Cardiac fibroblast (primary cell): ENCODE results near the gene TVP23B.
A peak's percentile ranks its signal among the peaks of the same experiment; 100 is the strongest.
"Not testable (repeated sequence)": the region's sequence is repeated elsewhere in the genome, so short reads cannot be mapped to it uniquely, and the experiment has no call there.

Source experiments
- DNase-seq, 2 donors: peaks; one replicate each; pipeline versions ENCODE4 v3.0.0 to v3.0.0-alpha.2; 2010; ENCODE audit warnings: low read depth in 2 of 2
- H3K4me3 ChIP-seq, 2 donors: replicated peaks in 1 of 2; 1 replicate in 1 of 2; 2 replicates in 1 of 2; pipeline ENCODE4 v1.5.1; 2011; ENCODE audit warnings: low read depth in 2 of 2, low read length in 2 of 2, mild to moderate bottlenecking in 2 of 2, moderate library complexity in 1 of 2

Gene TVP23B

DNA sequence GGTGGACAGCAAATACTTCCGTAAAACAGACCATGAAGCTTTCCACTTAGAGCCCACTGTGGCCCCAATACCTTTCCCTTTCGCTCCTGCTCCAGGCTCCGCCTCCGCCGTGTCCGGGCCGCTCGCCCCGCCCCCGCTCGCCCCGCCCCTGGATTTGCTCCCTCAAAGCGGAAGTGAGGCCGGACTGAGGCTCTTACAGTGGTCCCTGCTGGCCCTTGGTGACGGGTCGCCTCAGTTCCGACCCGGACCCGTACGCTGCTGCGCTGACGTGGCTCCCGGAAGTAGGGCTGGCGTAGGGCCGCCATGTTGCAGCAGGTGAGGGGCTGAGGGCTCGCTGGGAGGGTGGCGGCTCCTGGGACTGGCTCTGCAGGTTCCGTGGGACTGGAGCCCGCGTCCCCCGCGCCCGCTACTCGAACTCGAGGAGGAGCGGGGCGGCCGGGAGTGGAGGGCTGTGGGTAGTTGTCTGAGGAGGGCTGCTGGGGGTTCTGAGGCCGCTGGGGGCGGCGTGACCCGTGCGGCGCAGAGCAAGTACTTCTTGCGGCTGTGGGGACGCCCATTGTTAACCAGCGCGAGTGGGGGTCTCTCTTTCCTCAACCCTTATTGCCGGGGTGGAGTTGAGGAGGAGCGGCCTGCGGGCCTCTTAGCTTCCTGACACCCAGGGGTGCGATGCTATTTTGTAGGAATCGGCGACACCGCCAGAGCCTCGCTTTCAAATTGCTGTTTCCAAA, at the start of gene TVP23B:
TSS of gene TVP23B (plus strand) at position 193 of the 728 bp plus-strand sequence. CDS start at position 304, 111 bp downstream.
- peak; percentile 94 to 95 for DNase-seq
- H3K4me3 ChIP-seq = peak within 1 kb of the TSS; percentile 60

DNA sequence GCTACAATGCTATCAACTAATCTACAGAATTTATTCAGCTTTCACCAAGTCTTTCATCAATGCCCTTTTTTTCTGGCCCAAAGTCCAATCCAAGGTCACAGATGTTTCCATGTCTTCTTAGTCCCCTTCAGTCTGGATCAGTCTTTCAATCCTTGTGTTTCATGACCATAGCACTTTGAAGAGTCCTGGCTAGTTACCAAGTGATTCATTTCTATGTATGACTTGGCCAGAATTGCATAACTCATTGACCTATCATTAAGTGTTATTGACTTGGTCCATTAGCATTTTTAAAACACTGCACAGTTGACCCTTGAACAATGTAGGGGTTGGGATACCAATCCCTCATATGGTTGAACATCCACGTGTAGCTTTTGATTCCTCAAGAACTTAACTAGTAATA, 48.5 kb upstream of the TVP23B start:
- peak in 1 of 2 donors; percentile 24 for DNase-seq
- not testable (repeated sequence) for H3K4me3 ChIP-seq

- DNase-seq = peak; percentile 19 to 76
These were observed 47.6 kb upstream of the TVP23B start for GRCh38 chr17:18733350-18733749.

DNA sequence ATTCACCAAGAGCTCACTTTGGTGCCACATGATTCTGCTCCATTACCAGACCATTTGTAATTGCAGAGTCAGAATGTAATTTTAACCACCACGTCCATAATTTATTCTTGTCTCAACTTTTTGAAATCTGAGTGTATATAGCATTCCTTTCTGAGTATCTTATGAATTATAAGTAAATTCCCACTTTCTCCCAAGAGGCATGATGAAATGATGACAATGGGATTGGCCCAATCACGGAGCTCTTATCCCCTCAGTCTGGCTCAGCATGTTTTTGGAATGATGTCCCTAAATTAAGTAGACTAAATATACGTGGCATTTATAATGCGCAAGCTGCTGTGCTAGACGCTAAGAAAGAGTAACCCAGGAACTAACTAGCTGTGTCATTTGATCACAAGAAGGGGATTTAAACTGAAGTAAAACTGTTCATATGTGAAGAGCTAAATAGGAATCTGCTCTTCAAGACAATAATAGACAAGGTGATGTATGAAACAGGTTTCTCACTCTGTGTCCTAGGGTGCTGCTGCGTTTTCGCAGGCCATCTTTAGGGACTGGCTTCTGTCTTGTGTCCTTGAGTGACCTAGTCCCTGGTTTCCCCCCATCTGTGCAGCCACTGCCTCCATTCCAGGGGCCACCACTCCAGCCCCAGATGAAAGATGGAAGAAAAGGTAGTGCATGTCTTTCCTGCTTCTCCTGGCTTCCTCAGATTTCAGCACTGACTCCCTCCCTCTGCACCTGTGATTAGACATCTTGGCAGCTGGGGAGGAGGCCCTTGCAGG, 41.2 kb upstream of the TVP23B start:
- H3K4me3 ChIP-seq = not testable (repeated sequence)
- peak in 1 of 2 donors; percentile 46 for DNase-seq

More at GRCh38 chr17:18733350-18733749, 47.6 kb upstream of the TVP23B start:
- not testable (repeated sequence) for H3K4me3 ChIP-seq

DNA sequence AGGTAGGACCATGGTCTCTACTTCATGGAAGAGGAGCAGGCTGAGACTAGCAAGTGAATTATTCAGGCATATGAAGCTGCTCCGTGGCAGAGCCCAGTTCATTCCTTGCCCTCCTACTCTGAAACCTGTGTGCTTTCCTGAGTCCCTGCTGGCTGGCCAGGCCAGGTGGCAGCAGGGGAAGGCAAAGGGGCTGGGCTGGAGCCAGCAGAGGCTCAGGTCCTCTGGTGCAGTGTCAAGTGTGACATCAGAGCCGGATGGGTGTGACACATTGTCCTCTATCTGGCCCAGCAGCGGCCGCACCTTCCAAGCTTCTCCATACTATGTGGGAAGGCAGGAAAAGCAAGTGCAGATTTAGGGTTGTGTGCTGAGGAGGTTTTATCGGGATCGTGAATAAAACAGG, 39.8 kb upstream of the TVP23B start:
- DNase-seq = not testable (repeated sequence)

DNA sequence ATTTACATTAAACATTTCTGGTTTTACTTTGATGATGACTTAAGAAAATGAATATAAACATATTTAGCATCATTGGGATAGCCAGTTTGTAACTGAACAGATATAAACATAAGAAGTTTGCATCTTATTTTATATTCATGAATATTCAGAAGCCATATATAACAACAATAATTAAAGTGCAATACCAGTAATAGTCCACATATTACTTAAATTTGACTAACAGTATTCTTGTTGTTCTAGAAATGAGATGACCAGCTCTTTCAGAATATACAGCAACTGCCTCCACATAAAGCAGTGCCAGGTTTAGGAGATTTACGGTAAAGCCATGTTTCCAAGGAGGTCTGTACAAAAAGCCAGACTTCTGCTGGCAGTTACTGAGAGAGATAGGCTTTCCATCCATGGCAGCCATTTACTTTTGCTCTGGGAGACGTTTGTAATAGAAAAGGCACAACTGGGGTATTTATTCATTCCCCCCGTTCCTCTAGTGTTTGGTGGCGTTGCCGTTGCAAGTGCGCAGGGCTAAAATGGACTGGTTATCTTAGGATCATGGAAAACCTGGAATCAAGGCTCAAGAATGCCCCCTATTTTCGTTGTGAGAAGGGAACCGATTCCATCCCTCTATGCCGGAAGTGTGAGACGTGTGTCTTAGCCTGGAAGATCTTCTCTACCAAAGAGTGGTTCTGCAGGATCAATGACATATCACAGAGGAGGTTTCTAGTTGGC, 37.1 kb upstream of the TVP23B start, which contains the start of gene FBXW10:
TSS of gene FBXW10 (plus strand) at position 356 of the 723 bp plus-strand sequence. CDS start at position 547, 191 bp downstream.
- H3K4me3 ChIP-seq, DNase-seq: not testable (repeated sequence)

More for the DNA sequence above, 39.8 kb upstream of the TVP23B start:
- not testable (repeated sequence) for H3K4me3 ChIP-seq

DNA sequence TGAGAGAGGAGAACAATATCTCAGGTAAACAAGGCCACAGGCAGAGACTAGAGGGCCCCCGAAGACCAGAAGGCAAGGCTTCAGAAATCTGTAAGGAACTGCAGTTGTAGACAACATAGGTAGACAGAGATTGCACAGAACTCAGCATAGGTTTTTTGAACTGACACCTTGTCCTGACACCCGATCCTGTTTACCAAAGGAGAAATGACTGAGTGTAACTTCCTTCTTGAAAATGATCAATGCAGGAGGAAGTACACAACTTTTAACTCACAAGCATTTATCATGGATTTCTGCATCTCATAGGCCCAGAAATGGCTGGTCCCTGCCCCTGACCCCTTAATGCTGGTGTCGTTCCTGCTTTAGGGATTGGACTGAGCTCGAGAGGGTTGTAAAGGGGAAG, 36.3 kb upstream of the TVP23B start:
- not testable (repeated sequence) for H3K4me3 ChIP-seq, DNase-seq

GRCh38 chr17:18746551-18746950, 34.4 kb upstream of the TVP23B start:
- not testable (repeated sequence) for DNase-seq, H3K4me3 ChIP-seq

DNA sequence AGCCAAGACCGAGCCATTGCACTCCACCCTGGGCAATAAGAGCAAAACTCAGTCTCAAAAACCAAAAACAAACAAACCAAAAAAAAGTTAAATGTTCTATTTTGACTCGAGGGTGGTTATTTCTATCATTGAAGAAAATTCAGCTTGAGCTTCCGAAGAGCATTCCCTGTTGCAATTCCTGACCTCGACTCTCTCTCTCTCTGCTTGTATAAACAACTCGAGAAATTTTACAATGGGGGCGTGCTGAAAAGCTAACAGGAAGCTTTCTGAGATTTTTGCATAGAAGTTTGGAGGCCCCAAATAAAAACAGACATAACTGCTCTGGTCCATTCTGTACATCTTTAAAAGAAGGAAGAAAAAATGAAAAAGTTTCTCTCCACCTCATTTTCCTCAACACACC, 33.5 kb upstream of the TVP23B start:
- H3K4me3 ChIP-seq, DNase-seq: not testable (repeated sequence)

GRCh38 chr17:18750242-18750641, 30.7 kb upstream of the TVP23B start:
- not testable (repeated sequence) for H3K4me3 ChIP-seq, DNase-seq

DNA sequence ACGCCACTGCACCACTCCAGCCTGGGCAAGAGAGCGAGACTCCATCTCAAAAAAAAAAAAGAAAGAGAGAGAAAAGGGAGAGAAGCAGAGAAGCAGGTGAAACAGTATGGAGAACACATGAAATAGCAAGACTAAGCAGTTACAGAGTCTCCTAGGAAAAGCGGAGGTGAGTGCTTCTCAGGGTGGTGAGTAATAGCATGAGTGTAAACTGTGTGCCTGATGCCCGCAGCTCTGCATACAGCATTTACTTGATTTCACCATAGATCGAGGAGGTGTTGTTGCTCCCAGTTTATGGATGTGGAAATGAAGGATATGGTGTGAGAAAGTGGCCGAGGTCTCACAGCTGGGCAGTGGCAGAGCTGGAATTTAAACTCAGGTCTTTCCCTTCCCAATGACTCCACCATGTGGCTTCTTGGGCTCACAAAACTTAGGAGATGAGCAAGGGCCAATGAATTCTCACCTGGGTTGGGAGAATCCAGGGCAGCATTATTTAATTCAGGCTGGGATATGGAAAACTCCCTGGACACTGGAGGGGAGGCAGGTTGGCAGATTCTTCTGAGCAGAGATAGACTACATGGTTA, 27.1 kb upstream of the TVP23B start:
- not testable (repeated sequence) for DNase-seq

GRCh38 chr17:18755969-18756368, 25.0 kb upstream of the TVP23B start:
- not testable (repeated sequence) for DNase-seq

More for the DNA sequence above, 27.1 kb upstream of the TVP23B start:
- not testable (repeated sequence) for H3K4me3 ChIP-seq

GRCh38 chr17:18757368-18758044, 23.5 kb upstream of the TVP23B start:
- not testable (repeated sequence) for DNase-seq

More at GRCh38 chr17:18755969-18756368, 25.0 kb upstream of the TVP23B start:
- H3K4me3 ChIP-seq = not testable (repeated sequence)

GRCh38 chr17:18758344-18758743, 22.6 kb upstream of the TVP23B start:
- DNase-seq, H3K4me3 ChIP-seq: not testable (repeated sequence)

More at GRCh38 chr17:18757368-18758044, 23.5 kb upstream of the TVP23B start:
- H3K4me3 ChIP-seq = not testable (repeated sequence)

DNA sequence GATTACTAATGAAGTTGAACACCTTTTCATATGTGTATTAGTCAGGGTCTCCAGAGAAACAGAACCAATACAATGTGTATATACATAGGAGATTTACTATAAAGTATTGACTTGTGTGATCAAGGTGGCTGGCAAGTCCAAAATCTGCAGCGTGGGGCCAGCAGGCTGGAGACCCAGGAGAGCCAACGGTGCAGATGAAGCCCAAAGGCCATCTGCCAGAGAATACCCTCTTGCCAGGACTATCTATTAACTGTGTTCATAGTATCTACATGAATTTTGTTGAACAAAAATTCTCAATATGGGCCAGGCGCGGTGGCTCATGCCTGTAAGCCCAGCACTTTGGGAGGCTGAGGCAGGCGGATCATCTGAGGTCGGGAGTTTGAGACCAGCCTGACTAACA, 20.8 kb upstream of the TVP23B start:
- not testable (repeated sequence) for H3K4me3 ChIP-seq, DNase-seq

- H3K4me3 ChIP-seq, DNase-seq: not testable (repeated sequence)
These were observed 10.4 kb upstream of the TVP23B start for GRCh38 chr17:18770572-18770971.

DNA sequence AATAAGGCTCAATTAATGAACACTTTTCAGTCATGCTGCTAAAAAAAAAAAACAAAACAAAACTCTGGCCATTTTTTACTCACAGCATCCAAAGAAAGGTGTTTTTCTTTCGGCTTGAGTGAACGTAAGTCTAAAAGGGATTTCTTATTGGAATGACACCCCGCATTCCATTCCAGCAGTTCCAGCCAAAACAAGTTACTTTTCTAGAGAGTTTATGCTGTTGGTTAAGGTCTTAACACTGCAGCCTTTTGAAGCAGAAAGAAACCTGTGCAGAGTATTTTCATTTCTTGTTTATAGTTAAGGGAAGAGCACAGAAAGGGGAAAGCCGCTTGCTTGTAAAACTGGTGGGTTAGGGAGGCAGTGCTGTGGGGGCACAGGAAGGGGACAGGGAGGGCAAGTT, 9.9 kb upstream of the TVP23B start:
- not testable (repeated sequence) for DNase-seq, H3K4me3 ChIP-seq
